Esophagus (tissue), 2 donors: ENCODE results near the gene PRR18. TPM values are rescaled to one million over a fixed set of nuclear protein-coding genes. Genes with fewer than 3 reads are reported as not detected.

Source experiments
- H3K27ac ChIP-seq, 2 donors: one replicate each; pipeline ENCODE4 v1.5.1; 2013; ENCODE audit warnings: low read depth in 2 of 2, mild to moderate bottlenecking in 2 of 2, inconsistent platforms in 1 of 2, low read length in 1 of 2, moderate library complexity in 1 of 2
- H3K27me3 ChIP-seq, 2 donors: one replicate each; pipeline ENCODE4 v1.6.1; 2013; ENCODE audit warnings: low read length in 2 of 2, control low read depth in 1 of 2, mild to moderate bottlenecking in 1 of 2; ENCODE audit not compliant: insufficient read depth in 2 of 2, control insufficient read depth in 1 of 2
- H3K36me3 ChIP-seq, 2 donors: one replicate each; pipeline ENCODE4 v1.6.1; 2013; ENCODE audit warnings: low read length in 1 of 2; ENCODE audit not compliant: control insufficient read depth in 2 of 2, insufficient read depth in 2 of 2
- H3K4me1 ChIP-seq, 2 donors: one replicate each; pipeline ENCODE4 v1.6.1; 2013; ENCODE audit warnings: low read length in 1 of 2; ENCODE audit not compliant: control insufficient read depth in 2 of 2, insufficient read depth in 2 of 2
- H3K4me3 ChIP-seq, 2 donors: one replicate each; pipeline ENCODE4 v1.5.1; 2013; ENCODE audit warnings: low read length in 2 of 2, mild to moderate bottlenecking in 2 of 2, low read depth in 1 of 2, moderate library complexity in 1 of 2
- H3K9me3 ChIP-seq, 2 donors: one replicate each; pipeline ENCODE4 v1.6.1; 2013; ENCODE audit warnings: mild to moderate bottlenecking in 2 of 2, low read depth in 1 of 2, low read length in 1 of 2, moderate library complexity in 1 of 2; ENCODE audit not compliant: control insufficient read depth in 2 of 2, insufficient read depth in 1 of 2
- WGBS, 2 donors: extraction: QIAGEN DNeasy Blood & Tissue Kit; methylation state at CpG; one replicate each; pipeline ENCODE4 v1.1.7; 2013; 5-methylcytosine and 5-hydroxymethylcytosine counted together
- polyA plus RNA-seq, 2 donors: library from polyadenylated mRNA; stranded (reverse); fragments of 200-250 nt; gene quantifications; one replicate each; pipeline ENCODE4 v1.2.3, GENCODE V29; 2013
- donor health status: healthy with polysubstance abuse.
- donor health status: Bipolar disorder and iron deficiency.

The PRR18 gene
- polyA plus RNA-seq, 2 donors, result not detected

DNA sequence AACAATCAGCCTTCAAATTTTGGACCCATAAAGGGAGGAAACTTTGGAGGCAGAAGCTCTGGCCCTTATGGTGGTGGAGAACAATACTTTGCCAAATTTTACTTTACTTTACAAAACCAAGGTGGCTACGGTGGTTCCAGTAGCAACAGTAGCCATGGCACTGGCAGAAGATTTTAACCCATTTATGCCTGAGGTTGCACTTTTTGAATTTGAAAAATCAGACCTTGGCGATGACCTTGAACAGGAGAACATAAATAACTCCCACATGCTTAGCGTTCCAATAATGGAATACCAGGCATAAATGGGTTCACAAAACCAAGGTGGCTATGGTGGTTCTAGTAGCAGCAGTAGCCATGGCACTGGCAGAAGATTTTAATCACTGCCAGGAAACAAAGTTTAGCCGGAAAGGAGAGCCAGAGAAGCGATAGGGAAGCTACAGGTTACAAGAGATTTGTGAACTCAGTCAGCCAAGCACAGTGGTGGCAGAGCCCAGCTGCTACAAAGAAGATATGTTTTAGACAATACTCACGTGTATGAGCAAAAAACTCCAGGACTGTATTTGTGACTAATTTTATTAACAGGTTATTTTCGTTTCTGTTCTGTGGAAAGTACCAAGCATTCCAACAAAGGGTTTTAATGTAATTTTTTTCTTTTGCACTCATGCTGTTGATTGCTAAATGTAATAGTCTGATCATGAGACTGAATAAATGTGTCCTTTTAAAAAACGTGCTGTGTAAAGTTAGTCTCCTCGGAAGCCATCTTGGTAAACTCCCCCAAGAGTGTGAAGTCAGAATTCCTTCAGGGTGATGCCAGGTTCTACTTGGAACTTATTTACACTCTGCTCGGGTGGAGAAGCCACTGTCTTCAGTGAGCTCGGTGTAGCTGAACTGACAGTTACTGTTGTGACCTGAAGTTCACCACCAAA lies 27.4 kb upstream of the PRR18 start:
- no peaks in the 10 kb centered on the region for H3K9me3 ChIP-seq
- peaks cover under 1 to 16% of the 10 kb centered on the region in 2 donors for H3K4me1 ChIP-seq
- no peak overlapping the region for H3K27ac ChIP-seq
- no peaks in the 10 kb centered on the region for H3K27me3 ChIP-seq
- H3K4me3 ChIP-seq, result no peak overlapping the region
- peaks cover under 1 to 5% of the 10 kb centered on the region in 2 donors for H3K36me3 ChIP-seq
- WGBS, 2 donors, result 73 to 74% methylated on average over 11 of the region's 11 CpGs

- H3K27me3 ChIP-seq, result no peaks in the 10 kb centered on the region
Measured at GRCh38 chr6:166334878-166335277, 26.7 kb upstream of the PRR18 start.

GRCh38 chr6:166333172-166333995 lies 25.2 kb upstream of the PRR18 start:
- Histone ChIP-seq H3K4me3 (no peak overlapping the region), H3K4me1 (peaks cover 3 to 6% of the 10 kb centered on the region in 2 donors), H3K27ac (no peak overlapping the region), H3K9me3 (no peaks in the 10 kb centered on the region), H3K36me3 (peaks cover 4 to 5% of the 10 kb centered on the region in 2 donors), H3K27me3 (no peaks in the 10 kb centered on the region)
- WGBS, 2 donors, result 87% methylated on average over 23 of the region's 23 CpGs

More at GRCh38 chr6:166334878-166335277, 26.7 kb upstream of the PRR18 start:
- Histone ChIP-seq H3K27ac (no peak overlapping the region), H3K36me3 (peaks cover 4 to 5% of the 10 kb centered on the region in 2 donors), H3K4me3 (no peak overlapping the region), H3K4me1 (peaks cover 3 to 15% of the 10 kb centered on the region in 2 donors), H3K9me3 (no peaks in the 10 kb centered on the region)
- 92 to 95% methylated on average over 8 of the region's 8 CpGs for WGBS, 2 donors

DNA sequence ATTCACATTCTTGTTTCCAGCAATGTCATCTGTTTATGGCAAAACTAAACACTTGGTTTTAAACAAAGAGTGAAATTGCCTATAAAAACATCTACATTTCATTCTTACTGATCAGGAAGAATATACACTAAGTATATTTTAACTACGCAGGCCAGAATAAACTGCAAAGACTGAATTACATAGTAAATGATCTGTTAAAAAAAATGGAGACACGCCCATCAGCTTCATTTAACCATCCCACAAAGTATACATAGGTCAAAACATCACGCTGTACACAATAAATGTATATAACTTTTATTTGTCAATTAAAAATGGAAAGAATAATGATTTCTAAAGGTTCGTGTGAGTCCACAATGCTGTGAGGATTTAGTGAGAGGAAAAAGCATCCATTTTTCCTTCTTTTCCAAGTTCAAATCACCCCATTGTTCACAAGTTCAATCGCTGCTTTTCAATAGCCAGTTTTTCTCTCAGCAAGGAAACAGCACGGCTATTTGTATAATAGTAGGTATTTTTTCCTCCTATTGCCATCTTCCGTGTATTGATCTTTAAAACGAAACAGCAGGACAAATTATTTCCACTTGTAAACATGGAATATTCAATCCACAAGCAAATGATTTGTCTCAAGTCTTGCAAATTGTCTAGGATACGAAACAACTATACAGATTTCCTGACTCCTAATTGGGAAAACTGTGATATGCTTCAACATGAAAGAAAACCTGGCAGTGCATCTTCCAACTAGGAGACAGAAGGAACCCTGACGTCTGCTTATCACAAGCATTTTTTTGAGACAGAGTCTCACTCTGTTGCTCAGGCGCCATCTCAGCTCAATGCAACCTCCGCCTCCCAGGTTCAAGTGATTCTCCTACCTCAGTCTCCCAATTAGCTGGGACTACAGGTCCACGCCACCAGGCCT lies 23.6 kb upstream of the PRR18 start:
- Histone ChIP-seq H3K4me1 (peaks cover 3 to 6% of the 10 kb centered on the region in 2 donors), H3K27ac (no peak overlapping the region), H3K36me3 (peaks cover 3 to 4% of the 10 kb centered on the region in 2 donors), H3K27me3 (no peaks in the 10 kb centered on the region), H3K4me3 (no peak overlapping the region), H3K9me3 (no peaks in the 10 kb centered on the region)
- 76 to 77% methylated on average over 13 of the region's 13 CpGs for WGBS, 2 donors

DNA sequence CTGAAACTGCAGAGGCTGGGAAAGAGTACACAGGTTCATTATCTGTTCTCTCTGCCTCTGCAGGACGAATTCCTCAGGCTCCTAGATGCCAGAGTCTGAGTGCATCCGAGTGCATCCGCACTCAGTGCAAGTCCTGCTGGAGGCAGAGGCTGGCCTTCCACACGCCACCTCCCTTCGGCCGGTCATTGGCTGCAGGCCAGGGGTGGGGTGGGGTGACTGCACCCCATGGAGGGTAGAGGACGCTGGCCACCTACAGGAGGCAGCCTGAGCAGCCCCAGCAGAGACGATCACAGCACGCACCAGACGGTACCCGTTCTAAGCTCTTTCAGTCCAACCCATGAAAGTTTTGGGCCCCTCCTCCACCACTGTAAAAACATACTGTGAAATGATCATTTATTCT lies 22.4 kb upstream of the PRR18 start:
- peaks cover 3 to 6% of the 10 kb centered on the region in 2 donors for H3K4me1 ChIP-seq
- peaks cover 4 to 6% of the 10 kb centered on the region in 2 donors for H3K36me3 ChIP-seq
- no peaks in the 10 kb centered on the region for H3K27me3 ChIP-seq
- H3K4me3 ChIP-seq, result no peak overlapping the region
- WGBS, 2 donors, result 43 to 53% methylated on average over 11 of the region's 11 CpGs
- H3K9me3 ChIP-seq, result no peaks in the 10 kb centered on the region
- no peak overlapping the region for H3K27ac ChIP-seq

DNA sequence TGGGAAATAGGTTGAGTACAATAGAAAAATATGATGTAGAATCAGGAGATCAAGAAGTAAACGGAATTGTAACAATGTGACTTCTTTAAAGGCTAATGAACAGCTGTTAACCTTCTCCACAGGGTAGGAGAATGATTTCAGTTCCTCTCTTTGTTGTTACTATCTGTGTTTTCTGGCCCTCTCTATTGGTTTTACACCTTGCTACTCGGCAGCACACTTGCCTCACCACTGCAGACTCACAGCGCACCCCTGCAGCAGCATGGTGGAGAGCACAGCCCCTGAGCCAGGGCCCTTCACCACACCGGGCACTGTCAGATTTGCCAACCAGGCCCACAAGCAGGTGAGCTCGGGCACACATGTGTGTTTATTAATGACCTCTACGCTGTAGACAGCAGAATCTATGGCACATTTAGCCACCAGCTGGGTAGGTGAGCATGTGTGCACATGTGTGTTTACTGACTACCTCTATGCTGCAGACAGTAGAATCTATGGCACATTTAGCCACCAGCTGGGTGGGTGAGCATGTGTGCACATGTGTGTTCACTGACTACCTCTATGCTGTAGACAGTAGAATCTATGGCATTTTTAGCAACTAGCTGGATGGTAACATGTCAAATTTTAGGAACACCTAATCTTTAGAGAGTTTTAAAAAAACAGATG lies 17.3 kb upstream of the PRR18 start:
- WGBS, 2 donors, result 87 to 89% methylated on average over 6 of the region's 6 CpGs
- H3K4me3 ChIP-seq, result no peak overlapping the region
- peaks cover 10 to 11% of the 10 kb centered on the region in 2 donors for H3K36me3 ChIP-seq

GRCh38 chr6:166323395-166323794 lies 15.2 kb upstream of the PRR18 start:
- Histone ChIP-seq H3K27me3 (no peaks in the 10 kb centered on the region), H3K9me3 (no peaks in the 10 kb centered on the region), H3K27ac (no peak overlapping the region), H3K4me3 (no peak overlapping the region), H3K36me3 (peaks cover 8 to 14% of the 10 kb centered on the region in 2 donors), H3K4me1 (no peaks in the 10 kb centered on the region)
- 91 to 92% methylated on average over 5 of the region's 5 CpGs for WGBS, 2 donors

More for the DNA sequence above, 17.3 kb upstream of the PRR18 start:
- Histone ChIP-seq H3K4me1 (peaks cover under 1 to 1% of the 10 kb centered on the region in 2 donors), H3K27ac (no peak overlapping the region), H3K27me3 (no peaks in the 10 kb centered on the region), H3K9me3 (no peaks in the 10 kb centered on the region)

GRCh38 chr6:166318649-166319600 lies 10.7 kb upstream of the PRR18 start:
- no peaks in the 10 kb centered on the region for H3K4me1 ChIP-seq
- H3K27me3 ChIP-seq, result no peaks in the 10 kb centered on the region
- no peaks in the 10 kb centered on the region for H3K9me3 ChIP-seq
- H3K27ac ChIP-seq, result no peak overlapping the region
- no peak overlapping the region for H3K4me3 ChIP-seq
- WGBS, 2 donors, result 87 to 89% methylated on average over 18 of the region's 18 CpGs
- H3K36me3 ChIP-seq, result peaks cover 3 to 6% of the 10 kb centered on the region in 2 donors
